GM12878 (cell line): Measurements from ENCODE around the gene CHTOP.

Experiments used
- CHD1 ChIP-seq: IDR thresholded peaks from 2 replicates; pipeline ENCODE4 v1.6.1; 2012; ENCODE audit warnings: low read depth, low read length, improper control_type of control experiment
- CREB1 ChIP-seq: IDR thresholded peaks from 2 replicates; pipeline ENCODE4 v1.6.1; 2012; ENCODE audit warnings: low read depth, mild to moderate bottlenecking, inconsistent platforms
- CTCF ChIP-seq, 3 experiments: IDR thresholded peaks in 2 of 3; conservative IDR thresholded peaks in 1 of 3; 2 replicates each; pipeline ENCODE4 v1.5.1; 2011; ENCODE audit warnings: low read depth in 3 of 3, low read length in 3 of 3, mild to moderate bottlenecking in 3 of 3, control low read depth in 2 of 3, moderate library complexity in 2 of 3, inconsistent platforms in 1 of 3, mixed read lengths in 1 of 3; ENCODE audit not compliant: control insufficient read depth in 2 of 3, insufficient read depth in 1 of 3; ENCODE audit errors: extremely low read depth in 1 of 3
- FOXK2 ChIP-seq: fragments of 450-650 bp; IDR thresholded peaks from 2 replicates; pipeline ENCODE4 v1.6.1; 2017; ENCODE audit warnings: mild to moderate bottlenecking, moderate library complexity
- MAX ChIP-seq: IDR thresholded peaks from 2 replicates; pipeline ENCODE4 v1.6.1; 2012; ENCODE audit warnings: low read depth, low read length, improper control_type of control experiment
- MXI1 ChIP-seq: fragments of 150-350 bp; IDR thresholded peaks from 2 replicates; pipeline ENCODE4 v1.6.1; 2011; ENCODE audit warnings: low read depth, mild to moderate bottlenecking, inconsistent platforms, low read length, improper control_type of control experiment
- NBN ChIP-seq: fragments of 450-650 bp; IDR thresholded peaks from 2 replicates; pipeline ENCODE4 v1.6.1; 2016
- NR2C1 ChIP-seq: fragments of 450-650 bp; IDR thresholded peaks from 2 replicates; pipeline ENCODE4 v1.6.1; 2017; ENCODE audit warnings: antibody characterized with exemption, mild to moderate bottlenecking, moderate library complexity
- POLR2A ChIP-seq: IDR thresholded peaks from 2 replicates; pipeline ENCODE4 v1.6.1; 2011; ENCODE audit warnings: low read depth, mild to moderate bottlenecking, low read length
- TAF1 ChIP-seq: IDR thresholded peaks from 2 replicates; pipeline ENCODE4 v1.6.1; 2011; ENCODE audit warnings: mild to moderate bottlenecking, low read depth, low read length, borderline replicate concordance
- USF1 ChIP-seq: IDR thresholded peaks from 2 replicates; pipeline ENCODE4 v1.6.1; 2011; ENCODE audit warnings: borderline replicate concordance, low read depth, mild to moderate bottlenecking, moderate library complexity, mixed read lengths, low read length; ENCODE audit not compliant: insufficient read depth; ENCODE audit errors: extremely low read length
- ZZZ3 ChIP-seq: IDR thresholded peaks from 2 replicates; pipeline ENCODE4 v1.6.1; 2011; ENCODE audit warnings: low read depth; ENCODE audit not compliant: control insufficient read depth, insufficient read length

- TF ChIP-seq POLR2A (peak; percentile 94), TAF1 (peak; percentile 93), FOXK2 (no peak), CTCF (IDR thresholded peaks at IDR 0.05 in 2 of 3, conservative IDR thresholded peaks at IDR 0.05 in 1 of 3; ENCODE audit: control insufficient read depth in 2 of 3, extremely low read depth in 1 of 3, insufficient read depth in 1 of 3, low read depth in 3 of 3, low read length in 3 of 3) (peak; percentile 13 to 47 (median 32); a peak in 4 of 6 replicates), CHD1 (no peak), MXI1 (peak; percentile 83; the same call in 1 of the 2 replicates), USF1 (no peak), ZZZ3 (no peak), CREB1 (peak; percentile 88), MAX (peak; percentile 74; the same call in 1 of the 2 replicates), NBN (peak; percentile 70), NR2C1 (no peak)
These were observed 37.2 kb downstream of the CHTOP start, which contains the start of gene ILF2 for GRCh38 chr1:153670859-153671627.
